ENCODE data around the gene EPB41L2.

EPB41L2 gene

GRCh38 chr6:131062241-131063027 is 611 bp downstream of the EPB41L2 start:
- no peaks in the 10 kb centered on the region; the same call in 1 of the 2 replicates for H3K36me3 ChIP-seq (ENCODE audit: control insufficient read depth, insufficient read depth, low read length)
- no peak overlapping the region for H3K27ac ChIP-seq (ENCODE audit: low read length)
- no CpG with 5 or more reads among the region's 84 CpGs for whole genome bisulfite sequencing (ENCODE audit: insufficient coverage, insufficient read length)
- peak overlapping the region; percentile 56 for H3K4me3 ChIP-seq (ENCODE audit: low read length)
- DNase-seq (ENCODE audit: low read depth, low spot score): no peak
- peaks cover 3% of the 10 kb centered on the region; the same call in 1 of the 2 replicates for H3K4me1 ChIP-seq (ENCODE audit: control insufficient read depth, insufficient read depth, low read length)
- H3K27me3 ChIP-seq (ENCODE audit: control insufficient read depth, insufficient read depth, low read length): no peaks in the 10 kb centered on the region
- no peaks in the 10 kb centered on the region for H3K9me3 ChIP-seq (ENCODE audit: control insufficient read depth, insufficient read depth, low read length)

GRCh38 chr6:131061751-131062119 is 1.3 kb downstream of the EPB41L2 start:
- H3K36me3 ChIP-seq (ENCODE audit: control insufficient read depth, insufficient read depth, low read length): no peaks in the 10 kb centered on the region; the same call in 1 of the 2 replicates
- H3K4me3 ChIP-seq (ENCODE audit: low read length): peak overlapping the region; percentile 12; the same call in 1 of the 2 replicates
- H3K9me3 ChIP-seq (ENCODE audit: control insufficient read depth, insufficient read depth, low read length): no peaks in the 10 kb centered on the region
- peaks cover 3% of the 10 kb centered on the region; the same call in 1 of the 2 replicates for H3K4me1 ChIP-seq (ENCODE audit: control insufficient read depth, insufficient read depth, low read length)
- H3K27me3 ChIP-seq (ENCODE audit: control insufficient read depth, insufficient read depth, low read length): no peaks in the 10 kb centered on the region
- no peak for DNase-seq (ENCODE audit: low read depth, low spot score)
- no peak overlapping the region for H3K27ac ChIP-seq (ENCODE audit: low read length)
- no CpG with 5 or more reads among the region's 10 CpGs for WGBS (ENCODE audit: insufficient coverage, insufficient read length)

GRCh38 chr6:131061041-131061750 is 1.8 kb downstream of the EPB41L2 start:
- Histone ChIP-seq H3K9me3 (ENCODE audit: control insufficient read depth, insufficient read depth, low read length) (no peaks in the 10 kb centered on the region), H3K27me3 (ENCODE audit: control insufficient read depth, insufficient read depth, low read length) (no peaks in the 10 kb centered on the region), H3K36me3 (ENCODE audit: control insufficient read depth, insufficient read depth, low read length) (no peaks in the 10 kb centered on the region; the same call in 1 of the 2 replicates), H3K4me1 (ENCODE audit: control insufficient read depth, insufficient read depth, low read length) (peaks cover 3% of the 10 kb centered on the region; the same call in 1 of the 2 replicates), H3K4me3 (ENCODE audit: low read length) (no peak overlapping the region), H3K27ac (ENCODE audit: low read length) (no peak overlapping the region)
- no CpG with 5 or more reads among the region's 9 CpGs for WGBS (ENCODE audit: insufficient coverage, insufficient read length)
- no peak for DNase-seq (ENCODE audit: low read depth, low spot score)

GRCh38 chr6:131060311-131060710 is 2.7 kb downstream of the EPB41L2 start:
- no peak overlapping the region for H3K27ac ChIP-seq (ENCODE audit: low read length)
- H3K9me3 ChIP-seq (ENCODE audit: control insufficient read depth, insufficient read depth, low read length): no peaks in the 10 kb centered on the region
- no peaks in the 10 kb centered on the region for H3K27me3 ChIP-seq (ENCODE audit: control insufficient read depth, insufficient read depth, low read length)
- no peaks in the 10 kb centered on the region; the same call in 1 of the 2 replicates for H3K36me3 ChIP-seq (ENCODE audit: control insufficient read depth, insufficient read depth, low read length)
- H3K4me1 ChIP-seq (ENCODE audit: control insufficient read depth, insufficient read depth, low read length): peaks cover 3% of the 10 kb centered on the region; the same call in 1 of the 2 replicates
- DNase-seq (ENCODE audit: low read depth, low spot score): no peak
- no CpG with 5 or more reads among the region's 3 CpGs for WGBS (ENCODE audit: insufficient coverage, insufficient read length)
- H3K4me3 ChIP-seq (ENCODE audit: low read length): no peak overlapping the region

- Histone ChIP-seq H3K27ac (ENCODE audit: low read length) (no peak overlapping the region), H3K4me3 (ENCODE audit: low read length) (no peak overlapping the region), H3K4me1 (ENCODE audit: control insufficient read depth, insufficient read depth, low read length) (peaks cover 3% of the 10 kb centered on the region; the same call in 1 of the 2 replicates), H3K9me3 (ENCODE audit: control insufficient read depth, insufficient read depth, low read length) (peaks cover 4% of the 10 kb centered on the region; the same call in 1 of the 2 replicates), H3K27me3 (ENCODE audit: control insufficient read depth, insufficient read depth, low read length) (no peaks in the 10 kb centered on the region), H3K36me3 (ENCODE audit: control insufficient read depth, insufficient read depth, low read length) (no peaks in the 10 kb centered on the region; the same call in 1 of the 2 replicates)
- DNase-seq (ENCODE audit: low read depth, low spot score): no peak
- WGBS (ENCODE audit: insufficient coverage, insufficient read length): no CpG with 5 or more reads among the region's 4 CpGs
These were observed 3.6 kb downstream of the EPB41L2 start for GRCh38 chr6:131059486-131059885.

GRCh38 chr6:131058236-131058635 is 4.8 kb downstream of the EPB41L2 start:
- Histone ChIP-seq H3K36me3 (ENCODE audit: control insufficient read depth, insufficient read depth, low read length) (no peaks in the 10 kb centered on the region; the same call in 1 of the 2 replicates), H3K9me3 (ENCODE audit: control insufficient read depth, insufficient read depth, low read length) (peaks cover 6% of the 10 kb centered on the region; the same call in 1 of the 2 replicates), H3K27ac (ENCODE audit: low read length) (no peak overlapping the region), H3K4me1 (ENCODE audit: control insufficient read depth, insufficient read depth, low read length) (peaks cover 3% of the 10 kb centered on the region; the same call in 1 of the 2 replicates), H3K27me3 (ENCODE audit: control insufficient read depth, insufficient read depth, low read length) (no peaks in the 10 kb centered on the region), H3K4me3 (ENCODE audit: low read length) (no peak overlapping the region)
- WGBS (ENCODE audit: insufficient coverage, insufficient read length): no CpG with 5 or more reads among the region's 1 CpG
- DNase-seq (ENCODE audit: low read depth, low spot score): no peak

GRCh38 chr6:131054392-131055250 is 8.4 kb downstream of the EPB41L2 start:
- Histone ChIP-seq H3K27ac (ENCODE audit: low read length) (no peak overlapping the region), H3K4me1 (ENCODE audit: control insufficient read depth, insufficient read depth, low read length) (no peaks in the 10 kb centered on the region; the same call in 1 of the 2 replicates), H3K9me3 (ENCODE audit: control insufficient read depth, insufficient read depth, low read length) (peaks cover 6% of the 10 kb centered on the region; the same call in 1 of the 2 replicates), H3K4me3 (ENCODE audit: low read length) (no peak overlapping the region), H3K27me3 (ENCODE audit: control insufficient read depth, insufficient read depth, low read length) (no peaks in the 10 kb centered on the region), H3K36me3 (ENCODE audit: control insufficient read depth, insufficient read depth, low read length) (no peaks in the 10 kb centered on the region)
- no CpG with 5 or more reads among the region's 6 CpGs for WGBS (ENCODE audit: insufficient coverage, insufficient read length)
- DNase-seq (ENCODE audit: low read depth, low spot score): no peak

GRCh38 chr6:131053546-131054240 is 9.4 kb downstream of the EPB41L2 start:
- no peak for DNase-seq (ENCODE audit: low read depth, low spot score)
- H3K4me3 ChIP-seq (ENCODE audit: low read length): no peak overlapping the region

GRCh38 chr6:131052181-131052580 is 10.9 kb downstream of the EPB41L2 start:
- Histone ChIP-seq H3K27ac (ENCODE audit: low read length) (no peak overlapping the region), H3K4me3 (ENCODE audit: low read length) (no peak overlapping the region), H3K27me3 (ENCODE audit: control insufficient read depth, insufficient read depth, low read length) (no peaks in the 10 kb centered on the region), H3K36me3 (ENCODE audit: control insufficient read depth, insufficient read depth, low read length) (no peaks in the 10 kb centered on the region), H3K4me1 (ENCODE audit: control insufficient read depth, insufficient read depth, low read length) (no peaks in the 10 kb centered on the region), H3K9me3 (ENCODE audit: control insufficient read depth, insufficient read depth, low read length) (peaks cover 6% of the 10 kb centered on the region; the same call in 1 of the 2 replicates)
- DNase-seq (ENCODE audit: low read depth, low spot score): no peak
- no CpG with 5 or more reads among the region's 4 CpGs for WGBS (ENCODE audit: insufficient coverage, insufficient read length)

More at GRCh38 chr6:131053546-131054240, 9.4 kb downstream of the EPB41L2 start:
- Histone ChIP-seq H3K9me3 (ENCODE audit: control insufficient read depth, insufficient read depth, low read length) (peaks cover 6% of the 10 kb centered on the region; the same call in 1 of the 2 replicates), H3K27me3 (ENCODE audit: control insufficient read depth, insufficient read depth, low read length) (no peaks in the 10 kb centered on the region), H3K27ac (ENCODE audit: low read length) (no peak overlapping the region), H3K4me1 (ENCODE audit: control insufficient read depth, insufficient read depth, low read length) (no peaks in the 10 kb centered on the region; the same call in 1 of the 2 replicates), H3K36me3 (ENCODE audit: control insufficient read depth, insufficient read depth, low read length) (no peaks in the 10 kb centered on the region)
- WGBS (ENCODE audit: insufficient coverage, insufficient read length): no CpG with 5 or more reads among the region's 11 CpGs
